Chondrocyte (in vitro differentiated cells): ENCODE measurements around the gene NAV3. TPM values are rescaled to one million over a fixed set of nuclear protein-coding genes. Genes with fewer than 3 reads are reported as not detected.

ENCODE experiments used
- DNase-seq: peaks from one replicate; pipeline ENCODE4 v3.0.0; 2021; ENCODE audit warnings: mixed read lengths, low spot score
- H3K27ac Mint-ChIP-seq: one replicate; pipeline ENCODE4 v1.8.0; 2021; ENCODE audit warnings: mild to moderate bottlenecking, moderate library complexity, mixed read lengths; ENCODE audit not compliant: unreplicated experiment
- H3K27me3 Mint-ChIP-seq: 2 replicates; pipeline ENCODE4 v1.8.0; 2021; ENCODE audit warnings: low read depth, mixed read lengths
- H3K36me3 Mint-ChIP-seq: 2 replicates; pipeline ENCODE4 v1.8.0; 2021; ENCODE audit warnings: low read depth, mixed read lengths
- H3K4me1 Mint-ChIP-seq: 2 replicates; pipeline ENCODE4 v1.8.0; 2021; ENCODE audit warnings: low read depth, mild to moderate bottlenecking, mixed read lengths
- H3K4me3 Mint-ChIP-seq: one replicate; pipeline ENCODE4 v1.8.0; 2021; ENCODE audit warnings: mild to moderate bottlenecking, moderate library complexity, mixed read lengths; ENCODE audit not compliant: unreplicated experiment
- H3K9me3 Mint-ChIP-seq: 2 replicates; pipeline ENCODE4 v1.8.0; 2021; ENCODE audit warnings: low read depth, mixed read lengths
- total RNA-seq: library from RNA; stranded (reverse); gene quantifications from 3 replicates; pipeline ENCODE4 v1.2.1, GENCODE V29; 2021
- TF ChIP-seq, protein P1 (sequence below): fragments of 200-600 bp; sonication (generic); IDR thresholded peaks from 2 replicates; pipeline ENCODE4 v1.5.0; 2021; ENCODE audit warnings: antibody characterized with exemption, mild to moderate bottlenecking, moderate library complexity

The NAV3 gene
- total RNA-seq, 1 donor from 2014 or later, result 29.9 TPM

DNA sequence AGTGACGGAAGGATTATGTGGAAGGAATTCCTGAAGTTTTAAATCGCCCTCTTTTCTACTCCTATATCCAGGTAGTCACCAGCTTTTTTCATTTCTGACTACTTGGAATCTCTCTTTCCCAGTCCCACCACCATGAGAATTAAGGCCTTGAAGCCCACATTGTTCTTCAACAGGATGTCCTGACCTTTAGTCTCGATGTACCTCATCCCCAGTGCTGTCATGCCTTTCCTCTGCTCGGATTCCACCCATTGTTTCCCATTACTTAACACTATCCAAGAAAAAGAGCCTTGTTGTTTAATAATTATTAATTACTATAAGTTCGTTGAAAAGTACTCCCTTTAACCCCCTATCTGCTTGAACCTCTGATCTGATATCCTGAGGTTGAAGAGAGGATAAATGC lies 44.0 kb upstream of the NAV3 start:
- H3K27ac Mint-ChIP-seq, result no peak overlapping the region
- H3K27me3 Mint-ChIP-seq, result peaks cover 14% of the 10 kb centered on the region
- no peak for DNase-seq
- H3K36me3 Mint-ChIP-seq, result no peaks in the 10 kb centered on the region
- H3K4me1 Mint-ChIP-seq, result peaks cover 4% of the 10 kb centered on the region
- no peak overlapping the region for H3K4me3 Mint-ChIP-seq
- TF ChIP-seq, protein P1, sequence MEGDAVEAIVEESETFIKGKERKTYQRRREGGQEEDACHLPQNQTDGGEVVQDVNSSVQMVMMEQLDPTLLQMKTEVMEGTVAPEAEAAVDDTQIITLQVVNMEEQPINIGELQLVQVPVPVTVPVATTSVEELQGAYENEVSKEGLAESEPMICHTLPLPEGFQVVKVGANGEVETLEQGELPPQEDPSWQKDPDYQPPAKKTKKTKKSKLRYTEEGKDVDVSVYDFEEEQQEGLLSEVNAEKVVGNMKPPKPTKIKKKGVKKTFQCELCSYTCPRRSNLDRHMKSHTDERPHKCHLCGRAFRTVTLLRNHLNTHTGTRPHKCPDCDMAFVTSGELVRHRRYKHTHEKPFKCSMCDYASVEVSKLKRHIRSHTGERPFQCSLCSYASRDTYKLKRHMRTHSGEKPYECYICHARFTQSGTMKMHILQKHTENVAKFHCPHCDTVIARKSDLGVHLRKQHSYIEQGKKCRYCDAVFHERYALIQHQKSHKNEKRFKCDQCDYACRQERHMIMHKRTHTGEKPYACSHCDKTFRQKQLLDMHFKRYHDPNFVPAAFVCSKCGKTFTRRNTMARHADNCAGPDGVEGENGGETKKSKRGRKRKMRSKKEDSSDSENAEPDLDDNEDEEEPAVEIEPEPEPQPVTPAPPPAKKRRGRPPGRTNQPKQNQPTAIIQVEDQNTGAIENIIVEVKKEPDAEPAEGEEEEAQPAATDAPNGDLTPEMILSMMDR, result no peak
- H3K9me3 Mint-ChIP-seq, result no peaks in the 10 kb centered on the region

DNA sequence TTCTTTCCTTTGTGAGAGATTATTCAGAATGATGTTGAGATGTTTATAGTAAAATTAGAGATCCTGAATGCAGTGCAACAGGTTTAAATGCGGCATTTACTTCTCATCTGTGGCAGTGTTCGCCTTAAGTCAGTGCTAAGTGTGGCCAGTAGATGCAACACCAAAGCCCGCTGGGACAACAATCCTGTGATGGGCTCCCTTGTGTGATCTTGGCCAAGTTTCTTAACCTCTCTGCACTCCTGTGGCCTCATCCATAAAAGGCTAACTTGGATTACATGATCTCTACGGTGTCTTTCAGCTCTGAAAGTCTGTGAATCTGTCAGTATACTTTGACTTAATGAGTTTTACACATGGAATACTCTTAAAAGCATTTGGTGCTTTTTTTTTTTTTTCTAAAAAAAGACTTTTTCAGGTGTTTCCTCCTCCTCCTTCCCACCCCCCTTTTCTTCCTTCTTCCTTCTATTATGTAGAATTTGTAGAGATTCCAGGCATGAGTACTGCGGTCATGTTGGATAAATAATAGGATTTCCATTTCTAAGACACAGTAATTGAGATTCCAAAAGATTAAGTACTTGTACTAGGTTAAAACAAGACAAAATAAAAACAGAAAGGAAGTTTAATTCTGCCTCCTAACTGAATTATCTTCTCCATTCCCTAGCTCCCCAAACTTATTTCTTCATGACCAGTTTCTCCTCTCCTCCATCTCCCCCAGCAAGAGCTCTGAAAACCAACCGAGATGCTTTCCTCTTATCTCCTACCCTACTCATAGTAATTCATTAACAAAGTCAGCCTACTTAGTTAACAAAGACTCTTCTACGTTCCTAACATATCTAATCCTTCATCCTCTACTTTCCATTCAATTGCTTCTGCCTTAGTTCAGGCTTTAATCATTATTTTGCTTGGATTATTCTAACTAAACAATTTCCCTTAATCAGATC lies 42.2 kb upstream of the NAV3 start:
- no peak overlapping the region for H3K27ac Mint-ChIP-seq
- TF ChIP-seq, protein P1, result no peak

DNA sequence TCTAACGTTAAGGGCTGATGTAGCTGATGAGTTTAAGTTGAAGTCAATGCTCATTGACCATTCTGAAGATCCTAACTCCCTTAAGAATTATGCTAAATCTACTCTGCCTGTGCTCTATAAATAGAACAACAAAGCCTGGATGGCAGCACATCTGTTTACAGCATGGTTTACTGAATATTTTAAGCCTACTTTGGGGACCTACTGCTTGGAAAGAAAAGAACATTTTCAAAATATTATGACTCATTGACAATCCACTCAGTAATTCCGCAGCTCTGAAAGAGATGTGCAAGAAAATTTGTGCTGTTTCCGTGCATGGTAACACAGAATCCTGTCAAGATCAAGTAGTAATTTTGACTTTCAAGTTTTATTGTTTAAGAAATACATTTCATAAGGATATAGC lies 35.0 kb upstream of the NAV3 start:
- DNase-seq, result no peak
- no peak overlapping the region for H3K27ac Mint-ChIP-seq
- no peaks in the 10 kb centered on the region for H3K27me3 Mint-ChIP-seq
- no peaks in the 10 kb centered on the region for H3K36me3 Mint-ChIP-seq
- H3K4me3 Mint-ChIP-seq, result no peak overlapping the region
- TF ChIP-seq, protein P1, result no peak
- H3K4me1 Mint-ChIP-seq, result peaks cover 15% of the 10 kb centered on the region
- H3K9me3 Mint-ChIP-seq, result peaks cover 4% of the 10 kb centered on the region

More for the DNA sequence above, 42.2 kb upstream of the NAV3 start:
- H3K9me3 Mint-ChIP-seq, result no peaks in the 10 kb centered on the region
- DNase-seq, result no peak
- H3K27me3 Mint-ChIP-seq, result peaks cover 12% of the 10 kb centered on the region
- H3K4me3 Mint-ChIP-seq, result no peak overlapping the region
- no peaks in the 10 kb centered on the region for H3K36me3 Mint-ChIP-seq
- peaks cover 4% of the 10 kb centered on the region for H3K4me1 Mint-ChIP-seq

DNA sequence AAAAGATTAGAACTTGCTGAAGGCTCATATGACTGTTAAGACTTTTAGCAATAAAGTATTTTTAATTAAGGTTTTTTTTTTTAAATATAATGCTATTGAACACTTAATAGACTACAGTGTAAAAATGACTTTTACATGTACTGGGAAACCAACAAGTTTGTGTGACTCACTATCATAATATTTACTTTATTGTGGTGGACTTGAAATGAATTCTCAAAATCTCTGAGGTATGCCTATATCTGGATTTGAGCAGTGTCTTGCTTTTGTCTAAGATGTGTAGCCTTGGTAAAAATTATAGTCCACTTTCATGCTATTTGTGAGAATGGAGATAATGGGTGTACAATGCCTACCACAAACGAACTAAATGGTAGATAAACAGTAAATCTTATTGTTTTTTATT lies 33.9 kb upstream of the NAV3 start:
- TF ChIP-seq, protein P1, result no peak
- no peak for DNase-seq
- Mint-ChIP-seq H3K36me3 (no peaks in the 10 kb centered on the region), H3K27ac (no peak overlapping the region), H3K4me1 (peaks cover 15% of the 10 kb centered on the region), H3K27me3 (no peaks in the 10 kb centered on the region), H3K4me3 (no peak overlapping the region), H3K9me3 (peaks cover 4% of the 10 kb centered on the region)

DNA sequence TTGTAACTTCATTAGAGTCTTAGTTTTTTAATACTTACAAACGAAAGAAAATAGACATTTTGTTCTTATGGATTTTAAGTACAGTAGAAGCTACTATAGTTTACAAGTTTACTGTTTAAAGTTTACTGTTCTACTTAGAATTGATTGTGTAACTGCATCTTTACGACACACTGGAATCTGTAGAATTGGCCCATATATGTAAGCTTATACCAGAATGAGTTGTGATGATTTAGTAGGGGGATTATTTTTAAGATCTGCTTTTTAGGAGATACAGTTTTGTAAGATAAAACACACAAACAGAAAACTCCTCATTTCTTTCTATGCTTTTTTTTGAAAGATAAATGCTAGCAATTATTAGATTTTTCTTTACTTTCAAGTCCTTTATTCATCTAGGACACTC lies 30.2 kb upstream of the NAV3 start:
- TF ChIP-seq, protein P1, result no peak
- no peaks in the 10 kb centered on the region for H3K27me3 Mint-ChIP-seq
- DNase-seq, result no peak
- H3K4me3 Mint-ChIP-seq, result no peak overlapping the region
- H3K9me3 Mint-ChIP-seq, result peaks cover 18% of the 10 kb centered on the region
- peaks cover 14% of the 10 kb centered on the region for H3K4me1 Mint-ChIP-seq
- H3K36me3 Mint-ChIP-seq, result no peaks in the 10 kb centered on the region
- H3K27ac Mint-ChIP-seq, result no peak overlapping the region
